ENCODE results near the gene TMEM144.

Gene TMEM144

DNA sequence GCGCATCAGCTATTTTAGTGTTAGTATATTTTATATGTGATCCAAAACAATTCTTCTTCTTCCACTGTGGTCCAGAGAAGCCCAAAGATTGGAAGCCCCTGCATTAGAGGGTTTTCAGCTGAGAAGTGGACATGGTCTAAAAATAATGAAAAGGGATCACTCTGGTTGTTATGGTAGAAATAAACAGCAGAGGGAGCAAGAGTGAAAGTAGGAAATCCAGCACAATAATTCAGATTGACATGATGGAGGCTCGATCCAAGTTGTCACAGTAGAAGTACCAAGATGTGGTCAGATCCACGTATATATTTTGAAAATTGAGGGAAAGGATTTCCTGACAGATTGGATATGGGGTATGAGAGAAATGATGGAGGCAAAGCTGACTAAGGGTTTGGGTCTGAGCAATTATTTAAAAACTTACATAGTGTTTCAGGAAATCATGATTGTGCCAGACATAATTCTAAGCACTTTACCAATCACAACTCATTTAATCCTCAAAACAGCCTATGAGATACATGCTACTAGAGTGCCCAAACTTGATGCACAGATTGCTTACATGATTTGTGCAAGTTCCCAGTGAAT is 17.0 kb upstream of the TMEM144 start:
- TF ChIP-seq, protein P1, sequence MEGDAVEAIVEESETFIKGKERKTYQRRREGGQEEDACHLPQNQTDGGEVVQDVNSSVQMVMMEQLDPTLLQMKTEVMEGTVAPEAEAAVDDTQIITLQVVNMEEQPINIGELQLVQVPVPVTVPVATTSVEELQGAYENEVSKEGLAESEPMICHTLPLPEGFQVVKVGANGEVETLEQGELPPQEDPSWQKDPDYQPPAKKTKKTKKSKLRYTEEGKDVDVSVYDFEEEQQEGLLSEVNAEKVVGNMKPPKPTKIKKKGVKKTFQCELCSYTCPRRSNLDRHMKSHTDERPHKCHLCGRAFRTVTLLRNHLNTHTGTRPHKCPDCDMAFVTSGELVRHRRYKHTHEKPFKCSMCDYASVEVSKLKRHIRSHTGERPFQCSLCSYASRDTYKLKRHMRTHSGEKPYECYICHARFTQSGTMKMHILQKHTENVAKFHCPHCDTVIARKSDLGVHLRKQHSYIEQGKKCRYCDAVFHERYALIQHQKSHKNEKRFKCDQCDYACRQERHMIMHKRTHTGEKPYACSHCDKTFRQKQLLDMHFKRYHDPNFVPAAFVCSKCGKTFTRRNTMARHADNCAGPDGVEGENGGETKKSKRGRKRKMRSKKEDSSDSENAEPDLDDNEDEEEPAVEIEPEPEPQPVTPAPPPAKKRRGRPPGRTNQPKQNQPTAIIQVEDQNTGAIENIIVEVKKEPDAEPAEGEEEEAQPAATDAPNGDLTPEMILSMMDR (IDR thresholded peaks at IDR 0.05; ENCODE audit: low read depth, low read length), result peak; percentile 40
- TF ChIP-seq, protein P2, sequence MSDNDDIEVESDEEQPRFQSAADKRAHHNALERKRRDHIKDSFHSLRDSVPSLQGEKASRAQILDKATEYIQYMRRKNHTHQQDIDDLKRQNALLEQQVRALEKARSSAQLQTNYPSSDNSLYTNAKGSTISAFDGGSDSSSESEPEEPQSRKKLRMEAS (IDR thresholded peaks at IDR 0.05; ENCODE audit: low read depth, low read length), result no peak
- no peak overlapping the region for H3K4me3 ChIP-seq (ENCODE audit: low read depth, low read length)
- DNase-seq (ENCODE audit: low read depth), result peak; percentile 25

DNA sequence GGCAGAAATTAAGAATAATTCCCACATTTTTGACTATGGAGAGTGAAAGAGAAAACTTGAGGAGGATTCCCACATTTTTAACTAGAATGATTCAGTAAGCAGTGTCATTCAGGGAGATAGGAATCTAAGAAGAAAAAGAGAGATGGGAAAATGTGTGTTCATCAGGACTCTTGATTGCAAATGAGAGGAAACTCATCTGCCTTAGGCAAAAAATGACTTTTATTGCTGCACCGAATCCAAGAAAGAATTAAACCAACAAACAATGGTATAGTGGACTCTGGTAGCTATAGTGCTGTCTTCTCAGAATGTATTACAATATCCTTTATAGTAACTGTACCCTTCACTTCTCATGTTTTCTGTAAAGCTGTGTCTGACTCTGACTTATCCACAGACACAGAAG is 15.0 kb upstream of the TMEM144 start:
- no peak overlapping the region for H3K4me3 ChIP-seq (ENCODE audit: low read depth, low read length)
- no peak for DNase-seq (ENCODE audit: low read depth)
- TF ChIP-seq MYC (IDR thresholded peaks at IDR 0.05; ENCODE audit: low read depth, low read length), result no peak
- TF ChIP-seq, protein P2 (IDR thresholded peaks at IDR 0.05; ENCODE audit: low read depth, low read length), result no peak
- TF ChIP-seq, protein P1 (IDR thresholded peaks at IDR 0.05; ENCODE audit: low read depth, low read length), result no peak
- TF ChIP-seq POLR2A (IDR thresholded peaks at IDR 0.05; ENCODE audit: extremely low read depth, insufficient read length), result no peak

DNA sequence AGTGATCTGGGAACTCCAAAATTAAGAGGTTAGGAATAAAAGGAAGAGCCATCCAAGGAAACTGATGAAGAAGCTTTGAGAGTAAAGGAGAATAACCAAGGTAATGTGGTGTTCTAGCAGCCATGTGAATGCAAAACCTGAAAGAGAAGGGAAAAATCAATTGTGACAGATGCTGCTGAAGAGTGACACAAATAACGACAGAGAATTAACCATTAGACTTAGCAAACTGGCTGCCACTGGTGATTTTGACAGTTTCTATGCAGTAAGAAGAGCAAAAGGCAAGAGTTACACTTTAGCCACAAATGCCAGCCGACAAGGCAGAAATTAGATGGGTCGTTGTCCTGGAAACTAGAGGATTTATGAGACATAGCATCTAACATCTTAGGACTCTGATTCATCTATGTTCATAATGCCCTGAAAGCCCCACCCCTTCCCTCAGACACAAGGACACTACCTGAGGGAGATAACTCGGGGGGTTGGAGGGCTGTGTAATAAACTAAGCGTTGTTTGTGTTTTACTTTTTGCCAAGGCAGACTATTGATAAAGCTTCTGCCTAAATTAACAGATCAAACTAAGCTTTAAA is 13.0 kb upstream of the TMEM144 start:
- TF ChIP-seq, protein P1 (IDR thresholded peaks at IDR 0.05; ENCODE audit: low read depth, low read length), result no peak
- TF ChIP-seq MYC (IDR thresholded peaks at IDR 0.05; ENCODE audit: low read depth, low read length) (no peak), POLR2A (IDR thresholded peaks at IDR 0.05; ENCODE audit: extremely low read depth, insufficient read length) (no peak)
- TF ChIP-seq, protein P2 (IDR thresholded peaks at IDR 0.05; ENCODE audit: low read depth, low read length), result no peak
- no peak overlapping the region for H3K4me3 ChIP-seq (ENCODE audit: low read depth, low read length)
- DNase-seq (ENCODE audit: low read depth), result no peak

DNA sequence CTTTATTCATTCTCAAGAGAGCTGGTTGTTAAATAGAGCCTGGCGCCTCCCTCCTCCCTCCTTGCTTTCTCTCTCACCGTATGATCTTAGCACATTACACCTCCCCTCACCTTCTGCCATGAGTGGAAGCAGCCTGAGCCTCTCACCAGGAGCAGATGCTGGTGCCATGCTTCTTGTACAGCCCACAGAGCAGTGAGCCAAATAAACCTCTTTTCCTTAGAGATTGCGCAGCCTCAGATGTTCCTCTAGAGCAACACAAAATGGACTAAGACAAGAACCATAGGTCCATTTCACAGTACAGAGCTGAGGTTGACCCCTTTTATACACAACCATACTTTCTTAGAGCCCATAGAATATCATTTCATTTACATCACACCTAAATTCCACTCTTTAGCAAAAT is 10.1 kb upstream of the TMEM144 start:
- no peak for DNase-seq (ENCODE audit: low read depth)
- TF ChIP-seq, protein P1 (IDR thresholded peaks at IDR 0.05; ENCODE audit: low read depth, low read length), result no peak
- TF ChIP-seq, protein P2 (IDR thresholded peaks at IDR 0.05; ENCODE audit: low read depth, low read length), result no peak
- no peak for TF ChIP-seq MYC (IDR thresholded peaks at IDR 0.05; ENCODE audit: low read depth, low read length)
- H3K4me3 ChIP-seq (ENCODE audit: low read depth, low read length), result no peak overlapping the region

DNA sequence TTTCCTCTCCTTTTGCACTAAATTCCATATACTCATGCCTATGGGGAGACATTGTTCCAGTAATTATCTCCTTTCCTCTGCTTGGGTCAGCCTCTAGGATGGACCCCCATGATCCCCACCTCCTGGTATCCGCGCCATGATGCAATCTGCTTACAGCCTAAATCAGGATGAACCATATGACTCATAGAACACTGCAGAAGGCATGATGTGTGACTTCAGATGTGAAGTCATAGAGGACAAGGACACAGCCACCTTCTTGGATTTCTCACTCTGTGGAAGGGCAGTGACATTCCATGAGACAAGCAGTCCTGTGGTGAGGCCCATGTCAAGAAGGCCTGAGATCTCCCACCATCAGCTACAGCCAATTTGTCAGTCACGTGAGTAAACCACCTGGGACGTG is 9.0 kb upstream of the TMEM144 start:
- no peak for DNase-seq (ENCODE audit: low read depth)
- H3K4me3 ChIP-seq (ENCODE audit: low read depth, low read length), result no peak overlapping the region
- TF ChIP-seq, protein P1 (IDR thresholded peaks at IDR 0.05; ENCODE audit: low read depth, low read length), result no peak
- no peak for TF ChIP-seq POLR2A (IDR thresholded peaks at IDR 0.05; ENCODE audit: extremely low read depth, insufficient read length)
- TF ChIP-seq MYC (IDR thresholded peaks at IDR 0.05; ENCODE audit: low read depth, low read length), result no peak
- TF ChIP-seq, protein P2 (IDR thresholded peaks at IDR 0.05; ENCODE audit: low read depth, low read length), result no peak

All from NB4 (cell line).